ENCODE results near the gene VAC14. TPM values are rescaled to one million over a fixed set of nuclear protein-coding genes. Genes with fewer than 3 reads are reported as not detected.
"Not testable (repeated sequence)": the region's sequence is repeated elsewhere in the genome, so short reads cannot be mapped to it uniquely, and the experiment has no call there.

The VAC14 gene
- polyA plus RNA-seq (2011; rRNA removed) (30.4 and 50.7 TPM in 2 replicates), polyA minus RNA-seq (2011; rRNA and poly(A)+ RNA removed) (34.1 and 47.5 TPM in 2 replicates)

- CTCF ChIA-PET: interaction anchor here (0.9 kb wide), 1 partner anchor 23 kb away, joined by 3 read pairs; no protein-coding TSS in a partner anchor
Measured at GRCh38 chr16:70800781-70801480, at the start of gene VAC14. TSS of gene VAC14 (minus strand) at chr16:70801158. CDS start at chr16:70800900, 258 bp downstream.

GRCh38 chr16:70823498-70824118, 22.6 kb upstream of the VAC14 start:
- POLR2A ChIA-PET; H3K4me3 ChIP-seq (ENCODE audit: low read depth, low read length); CTCF ChIA-PET; H3K36me3 ChIP-seq (ENCODE audit: control insufficient read depth, insufficient read depth, low read length); H3K27me3 ChIP-seq (ENCODE audit: control insufficient read depth, insufficient read depth, low read length); DNase-seq (ENCODE audit: low read depth): not testable (repeated sequence)

More at GRCh38 chr16:70800781-70801480, at the start of gene VAC14:
- peak within 1 kb of the TSS; percentile 79 for H3K4me3 ChIP-seq (ENCODE audit: low read depth, low read length)
- H3K36me3 ChIP-seq (ENCODE audit: control insufficient read depth, insufficient read depth, low read length): no peaks in the 10 kb centered on the region
- no peak for TF ChIP-seq CTCF (IDR thresholded peaks at IDR 0.05; ENCODE audit: insufficient read depth, low read depth, low read length)
- peak; percentile 35 for DNase-seq (ENCODE audit: low read depth)
- no peaks in the 10 kb centered on the region for H3K27me3 ChIP-seq (ENCODE audit: control insufficient read depth, insufficient read depth, low read length)
- POLR2A ChIA-PET: no interaction called here

GRCh38 chr16:70822734-70823133, 21.8 kb upstream of the VAC14 start:
- CTCF ChIA-PET; H3K4me3 ChIP-seq (ENCODE audit: low read depth, low read length); POLR2A ChIA-PET; H3K36me3 ChIP-seq (ENCODE audit: control insufficient read depth, insufficient read depth, low read length); H3K27me3 ChIP-seq (ENCODE audit: control insufficient read depth, insufficient read depth, low read length); DNase-seq (ENCODE audit: low read depth): not testable (repeated sequence)

GRCh38 chr16:70818088-70818487, 17.1 kb upstream of the VAC14 start:
- POLR2A ChIA-PET; H3K36me3 ChIP-seq (ENCODE audit: control insufficient read depth, insufficient read depth, low read length); CTCF ChIA-PET; DNase-seq (ENCODE audit: low read depth); H3K4me3 ChIP-seq (ENCODE audit: low read depth, low read length); H3K27me3 ChIP-seq (ENCODE audit: control insufficient read depth, insufficient read depth, low read length): not testable (repeated sequence)

GRCh38 chr16:70809392-70810060, 8.6 kb upstream of the VAC14 start:
- TF ChIP-seq CTCF (IDR thresholded peaks at IDR 0.05; ENCODE audit: insufficient read depth, low read depth, low read length): no peak
- ChIA-PET POLR2A (no interaction called here), CTCF (interaction anchor here (0.7 kb wide), 1 partner anchor 38 kb away, joined by 3 read pairs; no protein-coding TSS in a partner anchor)
- no peak for DNase-seq (ENCODE audit: low read depth)
- Histone ChIP-seq H3K27me3 (ENCODE audit: control insufficient read depth, insufficient read depth, low read length) (no peaks in the 10 kb centered on the region), H3K4me3 (ENCODE audit: low read depth, low read length) (no peak overlapping the region), H3K36me3 (ENCODE audit: control insufficient read depth, insufficient read depth, low read length) (no peaks in the 10 kb centered on the region)

- no peaks in the 10 kb centered on the region for H3K27me3 ChIP-seq (ENCODE audit: control insufficient read depth, insufficient read depth, low read length)
- peak; percentile 17; the same call in 1 of the 2 replicates for TF ChIP-seq CTCF (IDR thresholded peaks at IDR 0.05; ENCODE audit: insufficient read depth, low read depth, low read length)
- ChIA-PET CTCF (no interaction called here), POLR2A (no interaction called here)
- H3K4me3 ChIP-seq (ENCODE audit: low read depth, low read length): no peak overlapping the region
- H3K36me3 ChIP-seq (ENCODE audit: control insufficient read depth, insufficient read depth, low read length): no peaks in the 10 kb centered on the region
- no peak for DNase-seq (ENCODE audit: low read depth)
Measured at GRCh38 chr16:70808371-70808770, 7.4 kb upstream of the VAC14 start.
